CD4-positive, alpha-beta T cell treated with Interferon alpha-2 for 1 hour (primary cell): ENCODE measurements around the gene GIPC2.
A peak's percentile ranks its signal among the peaks of the same experiment; 100 is the strongest.
"Not testable (repeated sequence)": the region's sequence is repeated elsewhere in the genome, so short reads cannot be mapped to it uniquely, and the experiment has no call there.

Source experiments
- DNase-seq, 2 donors: peaks; one replicate each; pipeline ENCODE4 v3.0.0-alpha.2; 2020 to 2022

Gene GIPC2, protein sequence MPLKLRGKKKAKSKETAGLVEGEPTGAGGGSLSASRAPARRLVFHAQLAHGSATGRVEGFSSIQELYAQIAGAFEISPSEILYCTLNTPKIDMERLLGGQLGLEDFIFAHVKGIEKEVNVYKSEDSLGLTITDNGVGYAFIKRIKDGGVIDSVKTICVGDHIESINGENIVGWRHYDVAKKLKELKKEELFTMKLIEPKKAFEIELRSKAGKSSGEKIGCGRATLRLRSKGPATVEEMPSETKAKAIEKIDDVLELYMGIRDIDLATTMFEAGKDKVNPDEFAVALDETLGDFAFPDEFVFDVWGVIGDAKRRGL

DNA sequence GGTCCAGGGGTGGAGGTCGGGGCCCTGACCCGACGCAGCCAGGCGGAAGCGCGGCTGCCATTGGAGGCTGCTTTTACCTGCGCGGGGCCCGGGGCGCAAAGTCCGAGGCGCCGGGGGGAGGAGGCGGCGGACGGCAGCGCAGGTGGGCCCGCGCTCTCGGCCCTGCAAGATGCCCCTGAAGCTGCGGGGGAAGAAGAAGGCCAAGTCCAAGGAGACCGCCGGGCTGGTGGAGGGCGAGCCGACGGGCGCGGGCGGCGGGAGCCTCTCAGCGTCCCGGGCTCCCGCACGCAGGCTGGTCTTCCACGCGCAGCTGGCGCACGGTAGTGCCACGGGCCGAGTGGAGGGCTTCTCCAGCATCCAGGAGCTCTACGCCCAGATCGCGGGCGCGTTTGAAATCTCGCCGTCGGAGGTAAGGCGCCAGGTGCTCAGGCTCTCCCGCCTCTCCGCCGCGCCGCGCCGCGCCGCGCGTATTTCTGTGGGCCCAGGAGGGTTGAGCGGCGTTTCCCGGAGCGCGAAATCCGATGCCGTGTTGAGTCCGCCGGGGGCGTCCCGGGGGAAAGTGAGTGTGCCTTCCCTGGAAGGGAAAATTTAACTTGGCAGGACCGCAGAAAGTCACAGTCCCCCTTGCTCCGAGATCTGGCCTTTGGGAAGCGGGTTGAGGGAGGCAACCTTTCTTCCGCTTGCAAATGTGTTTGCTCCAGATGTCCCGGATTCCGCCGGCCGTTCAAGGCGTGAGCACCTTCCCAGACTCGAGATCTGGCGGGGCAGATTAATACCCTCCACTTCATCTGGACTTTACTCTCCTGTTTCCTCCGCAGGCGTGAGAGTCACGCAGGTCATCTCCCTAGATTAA is at the start of gene GIPC2:
TSS of gene GIPC2 (plus strand) at position 41 of the 853 bp plus-strand sequence. CDS start at position 170, 129 bp downstream.
- DNase-seq = peak in 1 of 2 donors; percentile 18

DNA sequence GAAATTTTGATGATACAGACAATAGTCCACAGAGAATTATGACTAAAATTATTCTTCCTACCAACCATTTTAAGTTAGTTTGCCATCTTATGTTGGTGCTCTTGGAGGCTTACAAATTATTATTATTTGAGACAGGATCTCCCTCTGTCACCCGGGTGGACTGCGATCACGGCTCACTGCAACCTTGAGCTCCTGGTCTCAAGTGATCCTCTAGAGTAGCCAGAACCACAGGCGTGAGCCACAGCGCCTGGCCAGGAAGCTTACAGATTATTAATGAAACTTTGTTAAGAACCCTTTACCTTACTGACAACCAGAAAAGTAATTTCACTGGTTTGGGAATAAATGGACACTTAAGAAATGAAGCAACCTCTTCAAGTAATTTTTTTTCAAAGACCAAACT is 49.0 kb upstream of the GIPC2 start:
- no peak for DNase-seq

DNA sequence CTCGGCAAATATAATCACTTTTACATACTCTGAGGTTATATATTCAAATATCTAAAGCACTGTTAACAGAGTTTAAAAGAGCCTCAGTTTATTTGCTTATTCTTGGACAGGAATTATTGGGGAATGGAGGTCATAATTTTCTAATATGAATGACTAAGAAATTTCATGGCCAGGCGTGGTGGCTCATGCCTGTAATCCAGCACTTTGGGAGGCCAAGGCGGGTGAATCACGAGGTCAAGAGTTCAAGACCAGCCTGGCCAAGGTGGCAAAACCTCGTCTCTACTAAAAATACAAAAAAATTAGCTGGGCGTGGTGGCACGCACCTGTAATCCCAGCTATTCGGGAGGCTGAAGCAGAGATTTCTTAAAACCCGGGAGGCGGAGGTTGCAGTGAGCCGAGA is 45.2 kb upstream of the GIPC2 start:
- not testable (repeated sequence) for DNase-seq

DNA sequence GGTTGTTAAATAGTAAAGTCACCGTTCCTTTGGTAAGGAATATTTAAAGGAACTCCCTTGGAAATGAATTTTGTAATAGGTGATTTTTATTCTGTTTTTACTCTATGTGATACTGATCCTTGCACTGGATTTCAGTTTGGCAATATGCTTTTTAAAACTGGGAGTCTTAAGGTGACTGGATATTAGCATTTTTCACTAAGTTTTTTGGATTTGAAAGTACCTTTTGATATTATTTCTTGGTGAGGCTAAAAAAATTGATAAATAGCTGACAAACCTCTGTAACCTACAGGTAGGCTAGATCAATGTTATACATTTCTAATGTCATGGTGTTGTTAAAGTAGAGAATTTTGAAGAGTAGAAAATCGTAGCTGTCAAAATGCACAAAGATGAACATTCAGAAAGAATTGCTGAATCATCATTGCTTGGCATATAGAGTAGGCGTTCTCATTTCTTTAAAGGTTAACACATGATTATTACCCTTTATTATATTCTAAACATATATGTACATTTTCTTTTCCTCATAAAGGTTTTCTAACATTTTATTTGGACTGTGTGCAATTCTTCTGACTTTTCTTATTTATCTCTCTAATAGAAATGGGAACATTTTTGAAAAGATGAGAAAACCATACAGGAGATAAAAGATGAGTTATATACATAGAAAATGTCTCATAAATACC is 42.6 kb upstream of the GIPC2 start:
- peak in 1 of 2 donors; percentile 14 for DNase-seq

DNA sequence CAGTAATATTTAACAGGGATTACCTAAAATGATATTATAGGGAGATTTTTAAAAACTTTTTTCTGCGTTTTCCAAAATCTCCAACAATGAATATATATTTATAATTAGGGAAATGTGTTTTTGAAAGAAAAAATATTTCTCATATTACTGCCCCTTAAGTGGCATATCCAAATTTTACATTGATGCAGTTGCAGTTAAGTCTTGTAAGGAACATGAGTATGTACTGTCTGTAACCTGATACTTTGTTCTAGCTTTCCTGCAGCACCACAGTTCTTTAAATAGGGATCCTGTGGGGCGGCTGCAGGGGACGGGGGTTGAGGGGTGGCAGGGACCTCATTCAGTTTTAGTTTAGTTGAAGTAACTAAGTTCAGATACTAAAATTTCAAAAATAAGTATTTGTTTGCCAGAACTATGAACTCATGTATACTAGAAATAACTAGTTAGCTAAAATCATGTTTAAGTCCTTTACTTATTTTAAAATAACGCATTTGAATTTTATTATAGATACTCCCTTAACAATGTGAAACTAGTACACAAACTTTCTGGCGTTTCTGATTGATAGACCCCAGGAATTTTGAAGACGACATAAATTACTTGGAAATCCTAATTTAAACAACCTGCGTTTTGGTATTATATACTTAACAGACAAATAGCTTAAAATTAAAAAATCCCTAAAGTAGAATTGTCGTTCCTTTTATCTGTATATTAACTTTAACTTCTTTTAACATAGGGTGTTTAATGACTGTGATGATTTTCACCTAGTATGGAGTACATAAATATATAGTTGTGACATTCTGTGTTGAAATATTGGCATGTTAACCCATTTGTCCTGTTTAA is 41.7 kb upstream of the GIPC2 start:
- DNase-seq = peak; percentile 48 to 65

DNA sequence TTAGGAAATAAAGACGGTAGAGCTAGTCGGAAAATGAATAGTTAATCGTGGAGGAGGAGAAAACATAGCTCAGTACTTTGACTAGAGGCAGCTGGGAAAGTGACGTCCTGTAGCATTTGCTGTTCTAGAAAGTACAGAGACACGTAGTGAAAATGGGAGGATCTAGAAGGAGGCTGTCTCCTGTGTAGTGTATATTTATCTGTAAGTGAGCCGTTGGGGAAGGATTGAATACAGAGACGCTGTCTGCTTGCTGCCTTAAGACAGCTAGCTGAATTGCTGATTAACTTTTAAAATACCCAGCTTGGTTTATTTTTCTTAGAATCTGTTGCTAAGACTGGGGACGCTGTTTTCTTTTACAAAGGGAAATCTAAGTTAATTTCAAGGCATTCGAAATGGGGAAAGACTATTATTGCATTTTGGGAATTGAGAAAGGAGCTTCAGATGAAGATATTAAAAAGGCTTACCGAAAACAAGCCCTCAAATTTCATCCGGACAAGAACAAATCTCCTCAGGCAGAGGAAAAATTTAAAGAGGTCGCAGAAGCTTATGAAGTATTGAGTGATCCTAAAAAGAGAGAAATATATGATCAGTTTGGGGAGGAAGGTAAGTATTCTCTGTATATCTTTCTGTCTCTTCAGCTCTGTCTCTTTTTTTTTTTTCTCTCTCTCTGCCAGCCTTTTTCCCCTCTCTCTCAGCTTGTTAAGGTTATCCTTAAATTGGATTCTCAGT is 40.9 kb upstream of the GIPC2 start, which contains the start of gene DNAJB4:
TSS of gene DNAJB4 (plus strand) at position 221 of the 729 bp plus-strand sequence. CDS start at position 393, 172 bp downstream.
- DNase-seq = peak; percentile 87 to 94

DNA sequence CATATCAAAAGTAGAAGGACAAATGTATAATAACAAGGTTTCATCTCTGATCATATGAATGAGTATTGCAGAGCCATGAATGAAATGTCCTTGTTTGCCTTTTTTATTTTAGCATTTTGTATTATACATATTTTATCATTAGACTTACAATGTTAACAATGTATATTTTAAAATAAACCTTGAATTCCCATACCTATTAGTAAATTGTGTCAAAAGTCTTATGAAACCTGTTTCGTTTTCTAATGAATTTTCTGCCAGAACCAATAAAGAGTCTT is 40.4 kb upstream of the GIPC2 start:
- DNase-seq = no peak

DNA sequence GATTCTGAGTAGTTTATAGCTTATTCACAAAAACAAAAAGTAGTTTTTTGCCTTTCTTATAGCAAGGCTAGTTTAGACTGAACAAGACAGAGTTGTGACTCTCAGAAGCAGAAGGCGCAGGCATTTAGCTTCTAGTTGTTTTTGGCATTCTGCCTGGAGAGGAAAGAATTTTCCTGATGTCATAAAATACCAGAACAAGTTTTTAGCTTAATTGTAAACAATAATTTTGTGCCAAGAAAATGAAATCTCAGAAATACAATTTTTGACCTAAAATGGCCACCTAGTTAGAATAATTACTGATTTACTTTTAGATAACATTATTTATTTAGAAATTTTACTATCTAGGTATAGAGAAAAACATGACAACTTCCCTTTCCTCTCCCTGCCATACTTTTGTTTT is 40.0 kb upstream of the GIPC2 start:
- peak in 1 of 2 donors; percentile 37 for DNase-seq

DNA sequence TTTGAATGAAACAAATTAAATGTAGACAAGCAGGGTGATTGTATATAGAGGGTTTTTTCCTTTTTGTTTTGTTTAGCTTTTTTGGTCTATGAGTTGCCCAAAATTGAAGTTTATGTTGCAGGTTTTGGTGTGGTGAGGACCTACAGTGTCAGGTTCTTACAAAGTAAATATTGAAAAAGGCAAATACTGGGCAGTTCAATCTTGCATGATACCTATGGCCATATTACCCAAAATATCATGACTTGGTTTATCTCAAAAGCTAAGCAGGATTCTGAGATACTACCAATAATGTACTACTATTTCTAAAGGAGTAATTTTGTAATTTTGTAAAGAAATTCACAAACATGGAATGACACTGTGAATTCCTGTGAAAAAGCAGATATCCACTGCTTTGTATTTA is 39.2 kb upstream of the GIPC2 start:
- DNase-seq = no peak

DNA sequence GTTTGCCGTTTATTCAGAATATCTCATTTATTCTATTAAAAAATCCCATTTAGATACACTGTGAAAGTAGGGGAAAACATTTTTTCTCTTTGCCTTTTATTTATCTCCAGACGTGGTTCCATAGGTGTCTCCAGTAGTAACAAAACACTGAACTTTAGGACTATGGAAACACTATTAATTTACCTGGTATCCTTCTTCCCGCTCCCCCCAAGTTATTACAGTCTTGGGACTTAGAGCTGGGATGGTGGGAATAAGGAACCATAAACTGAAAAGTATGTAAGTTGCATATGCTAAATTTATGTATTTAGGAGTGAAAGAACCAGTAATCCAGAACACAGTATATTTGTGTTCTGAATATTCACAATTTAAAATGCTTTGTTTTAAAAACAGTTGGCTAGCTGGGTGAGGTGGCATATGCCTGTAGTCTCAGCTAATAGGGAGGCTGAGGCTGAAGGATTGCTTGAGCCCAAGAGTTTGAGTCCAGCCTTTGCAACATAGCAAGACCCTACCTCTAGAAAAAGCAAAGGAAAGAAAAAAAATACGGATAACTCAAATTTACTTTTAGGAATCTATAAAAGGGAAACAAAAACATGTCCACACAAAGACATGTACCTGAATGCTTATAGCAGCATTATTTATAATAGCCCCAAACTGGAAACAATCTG is 38.0 kb upstream of the GIPC2 start:
- no peak for DNase-seq

DNA sequence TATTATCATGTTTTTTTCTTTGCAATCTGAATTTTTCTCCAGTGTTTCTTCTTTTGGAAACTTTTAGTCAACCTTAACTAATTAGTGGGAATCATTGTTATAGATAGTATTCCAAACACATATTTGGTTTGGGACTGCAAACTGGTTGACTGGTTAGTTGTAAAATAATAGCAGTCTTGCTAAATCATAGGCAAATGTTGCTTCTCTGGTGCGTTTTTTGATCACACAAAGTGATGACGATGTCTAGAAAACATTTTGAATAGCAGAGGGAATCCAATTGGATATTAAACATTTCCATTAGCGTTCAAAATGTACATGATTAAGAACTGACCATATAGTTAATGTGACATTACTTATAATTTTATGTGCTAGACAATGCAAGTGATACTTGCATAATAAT is 36.5 kb upstream of the GIPC2 start:
- DNase-seq = no peak

DNA sequence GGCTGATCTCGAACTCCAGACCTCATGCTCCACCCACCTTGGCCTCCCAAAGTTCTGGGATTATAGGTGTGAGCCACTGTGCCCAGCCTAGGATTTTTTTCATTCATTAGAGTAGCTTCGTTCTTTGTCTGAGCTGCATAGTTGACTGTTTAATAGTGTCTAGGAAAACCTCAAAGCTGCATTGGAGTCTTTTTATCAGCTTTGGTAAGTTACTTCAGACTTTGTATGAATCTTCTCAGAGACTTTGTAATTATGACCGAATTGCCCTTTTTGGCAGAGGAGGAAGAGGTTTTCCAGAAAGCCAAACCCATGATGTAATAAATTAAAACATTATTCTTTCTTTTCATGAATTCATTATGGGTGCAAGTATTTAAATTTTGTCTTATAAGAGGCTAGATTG is 35.9 kb upstream of the GIPC2 start:
- no peak for DNase-seq

DNA sequence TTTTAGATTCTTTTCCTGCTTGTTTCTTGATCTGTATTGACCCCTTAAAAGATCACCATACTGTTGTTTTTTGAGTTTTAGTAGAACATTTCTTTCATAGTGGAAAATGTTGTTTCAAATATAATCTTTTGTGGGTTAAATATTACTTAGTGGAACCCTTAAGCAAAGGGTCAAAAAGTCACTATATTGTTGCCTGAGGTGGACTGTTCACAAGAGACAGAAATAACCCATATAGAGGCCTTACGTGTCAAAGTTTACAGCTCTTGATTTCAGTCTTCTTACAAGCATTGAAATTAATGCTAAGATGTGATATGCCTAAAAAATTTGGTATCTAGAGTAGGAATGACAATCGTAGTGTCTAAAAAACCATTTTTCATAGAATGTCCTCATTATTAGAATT is 34.7 kb upstream of the GIPC2 start:
- no peak for DNase-seq

DNA sequence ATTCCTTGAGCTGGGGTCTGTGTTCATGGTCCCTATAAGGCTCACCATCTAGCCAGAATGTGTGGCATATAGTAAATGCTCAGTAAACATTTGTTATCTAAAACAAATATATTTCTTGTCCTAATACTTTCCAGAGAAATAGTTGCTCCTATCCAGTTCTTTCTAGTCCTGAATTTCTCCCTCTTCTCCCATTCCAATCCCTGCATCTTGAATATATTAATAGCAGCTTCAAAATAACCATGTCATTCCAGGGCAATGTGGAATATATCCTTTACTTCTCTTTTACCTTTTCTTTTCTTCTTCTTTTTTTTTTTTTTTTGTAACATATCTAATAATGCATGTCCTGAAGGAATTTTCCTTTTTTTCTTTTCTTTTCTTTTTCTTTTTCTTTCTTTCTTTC is 30.6 kb upstream of the GIPC2 start:
- no peak for DNase-seq

DNA sequence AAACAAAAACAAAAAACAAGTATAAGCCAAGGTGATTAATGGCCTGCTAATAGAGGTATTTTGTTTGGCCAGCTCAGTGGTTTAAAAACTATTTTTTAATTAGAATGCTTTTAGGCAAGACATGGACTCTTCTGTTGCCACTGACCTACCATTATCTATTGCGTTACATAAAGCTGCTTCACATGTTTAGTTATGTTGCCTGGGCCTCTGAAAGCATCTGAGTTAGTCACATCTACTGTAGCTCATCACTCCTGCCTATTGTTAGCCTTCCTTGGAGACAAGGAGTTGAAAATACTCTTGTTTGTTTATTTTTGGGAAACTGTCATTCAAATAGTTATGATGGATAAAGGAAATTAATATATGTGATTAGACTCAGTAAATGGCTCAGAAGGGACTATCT is 26.7 kb upstream of the GIPC2 start:
- DNase-seq = no peak

DNA sequence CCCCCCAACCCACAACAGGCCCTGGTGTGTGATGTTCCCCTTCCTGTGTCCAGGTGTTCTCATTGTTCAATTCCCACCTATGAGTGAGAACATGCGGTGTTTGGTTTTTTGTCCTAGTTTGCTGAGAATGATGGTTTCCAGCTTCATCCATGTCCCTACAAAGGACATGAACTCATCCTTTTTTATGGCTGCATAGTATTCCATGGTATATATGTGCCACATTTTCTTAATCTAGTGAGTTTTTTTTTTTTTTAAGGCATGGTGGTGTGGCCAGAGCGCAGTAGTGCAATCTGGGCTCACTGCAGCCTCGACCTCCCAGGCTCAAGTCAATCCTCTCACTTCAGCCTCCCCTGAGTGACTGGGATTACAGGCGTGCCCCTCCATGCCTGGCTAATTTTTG is 24.6 kb upstream of the GIPC2 start:
- DNase-seq = not testable (repeated sequence)

DNA sequence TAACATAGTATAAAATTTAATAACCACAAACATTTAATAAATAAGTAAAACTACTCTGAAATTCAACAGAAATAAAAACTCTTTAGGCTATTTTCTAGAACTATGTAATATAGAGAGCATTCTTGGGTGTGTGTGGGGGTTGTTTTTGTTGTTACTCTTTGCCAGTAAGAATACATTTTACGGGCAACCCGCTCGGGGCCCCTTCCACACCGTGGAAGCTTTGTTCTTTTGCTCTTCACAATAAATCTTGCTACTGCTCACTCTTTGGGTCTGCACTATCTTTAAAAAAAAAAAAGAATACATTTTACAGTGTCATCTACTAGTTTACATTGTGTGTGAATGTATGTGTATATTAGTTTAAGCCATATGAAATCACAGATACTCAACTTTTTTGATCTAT is 16.0 kb upstream of the GIPC2 start:
- DNase-seq = no peak

DNA sequence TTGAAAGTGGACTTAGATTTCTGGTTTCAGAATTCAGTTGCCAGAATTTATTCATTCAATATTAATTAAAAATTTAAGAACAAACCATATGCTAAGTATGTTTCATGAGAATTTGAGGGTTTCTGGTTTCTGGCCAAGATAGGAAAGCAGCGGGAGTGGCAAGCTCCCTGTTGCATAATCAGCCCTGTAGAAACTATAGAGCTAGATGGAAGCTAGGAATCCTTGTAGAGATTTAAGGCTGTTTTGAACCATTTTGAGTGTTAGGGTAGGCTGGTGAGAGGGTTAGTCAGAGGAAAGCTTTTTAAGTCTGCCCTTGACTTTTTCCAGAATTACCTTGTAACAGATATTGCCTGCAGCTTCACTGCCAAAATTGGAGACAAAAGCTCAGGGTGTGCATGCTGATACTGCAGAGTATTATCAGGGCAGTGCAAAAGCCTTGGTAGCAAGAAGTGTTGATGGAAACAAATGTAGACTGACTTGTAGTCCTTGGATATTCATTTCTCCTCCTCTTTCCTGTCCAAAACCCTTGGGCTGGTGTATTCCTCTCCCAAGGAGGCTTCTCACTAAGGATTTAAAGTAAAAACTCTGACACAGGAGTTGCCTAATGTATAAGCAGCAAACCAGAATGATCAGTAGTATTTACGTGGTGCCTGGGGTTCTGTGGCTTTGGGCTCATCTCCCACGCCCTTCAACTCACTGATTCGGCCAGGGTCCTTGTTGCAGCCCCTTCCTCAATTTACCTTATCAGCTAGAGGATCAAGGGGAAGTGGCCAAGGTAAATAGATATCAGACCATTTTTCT is 12.6 kb upstream of the GIPC2 start:
- no peak for DNase-seq

DNA sequence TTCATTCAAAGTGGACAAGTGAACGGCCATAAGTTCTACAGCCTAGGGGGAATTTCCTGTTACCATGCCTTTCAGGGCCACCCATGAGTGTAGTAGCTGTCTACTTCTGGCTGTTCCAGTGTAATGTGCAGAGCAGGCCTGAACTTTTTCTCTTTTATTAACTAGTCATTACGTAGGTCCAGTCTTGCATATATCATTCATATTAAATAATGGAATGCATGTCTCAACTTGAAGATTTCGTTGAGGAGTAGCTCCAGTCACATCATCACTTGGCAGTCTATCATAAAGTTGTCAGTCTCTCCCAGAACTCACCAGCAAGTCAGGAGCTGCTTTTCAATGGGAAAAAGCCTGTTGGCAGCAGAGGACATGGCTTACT is 12.0 kb upstream of the GIPC2 start:
- DNase-seq = no peak

DNA sequence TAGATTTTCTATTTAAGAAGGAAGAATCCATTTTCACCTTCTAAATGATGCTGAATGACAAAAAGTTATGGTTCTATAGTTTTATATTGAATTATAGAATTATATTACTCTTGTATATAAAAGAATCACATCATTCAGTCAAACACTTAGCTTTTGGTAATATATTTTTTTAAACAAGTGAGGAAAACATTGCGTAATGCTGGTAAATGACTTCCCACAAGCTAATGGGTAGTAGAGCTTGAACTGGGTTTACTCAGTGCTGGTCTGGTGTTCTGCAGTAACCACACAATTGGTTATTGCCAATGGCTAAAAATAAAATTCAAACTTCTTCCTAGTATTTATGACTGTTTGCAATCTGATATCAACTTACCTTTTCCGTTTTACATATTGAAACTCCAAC is 10.6 kb upstream of the GIPC2 start:
- DNase-seq = no peak

DNA sequence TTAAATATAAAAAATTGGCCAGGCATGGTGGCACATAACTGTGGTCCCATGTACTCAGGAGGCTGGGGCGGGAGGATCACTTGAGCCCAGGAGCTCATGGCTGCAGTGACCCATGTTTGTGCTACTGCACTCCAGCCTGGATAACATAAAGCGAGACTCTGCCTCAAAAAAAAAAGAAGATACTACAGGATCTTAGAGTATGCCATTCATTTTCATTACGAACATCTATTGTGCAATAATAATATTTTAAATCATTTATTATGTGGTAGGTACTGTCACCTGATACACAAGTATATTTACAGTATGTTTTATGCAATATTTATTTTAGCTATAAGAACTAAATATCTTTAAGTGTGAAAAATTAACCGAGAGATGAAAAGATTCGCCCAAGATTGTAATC is 9.3 kb upstream of the GIPC2 start:
- DNase-seq = no peak
